ENCODE data around the gene ADARB1.

The ADARB1 gene

GRCh38 chr21:45147473-45148315 is 73.3 kb downstream of the ADARB1 start:
- Mint-ChIP-seq H3K36me3 (ENCODE audit: low read depth) (no peaks in the 10 kb centered on the region), H3K9me3 (no peaks in the 10 kb centered on the region), H3K27ac (peak overlapping the region; percentile 31), H3K4me1 (peaks cover 48% of the 10 kb centered on the region), H3K4me3 (no peak overlapping the region), H3K27me3 (ENCODE audit: low read depth, poor library complexity) (peaks cover 6% of the 10 kb centered on the region)
- no peak for TF ChIP-seq CTCF (IDR thresholded peaks at IDR 0.05)
- no peak for DNase-seq

- Mint-ChIP-seq H3K4me3 (no peak overlapping the region), H3K4me1 (peaks cover 54% of the 10 kb centered on the region), H3K27ac (peak overlapping the region; percentile 53), H3K27me3 (ENCODE audit: low read depth, poor library complexity) (peaks cover 6% of the 10 kb centered on the region), H3K9me3 (no peaks in the 10 kb centered on the region), H3K36me3 (ENCODE audit: low read depth) (no peaks in the 10 kb centered on the region)
- no peak for TF ChIP-seq CTCF (IDR thresholded peaks at IDR 0.05)
- DNase-seq: no peak
Measured at GRCh38 chr21:45148316-45148990, 74.1 kb downstream of the ADARB1 start.

- no peak overlapping the region for H3K4me3 Mint-ChIP-seq
- DNase-seq: no peak
- no peaks in the 10 kb centered on the region for H3K36me3 Mint-ChIP-seq (ENCODE audit: low read depth)
- no peaks in the 10 kb centered on the region for H3K9me3 Mint-ChIP-seq
- peaks cover 59% of the 10 kb centered on the region for H3K4me1 Mint-ChIP-seq
- peak overlapping the region; percentile 53 for H3K27ac Mint-ChIP-seq
- TF ChIP-seq CTCF (IDR thresholded peaks at IDR 0.05): no peak
- peaks cover 6% of the 10 kb centered on the region for H3K27me3 Mint-ChIP-seq (ENCODE audit: low read depth, poor library complexity)
Measured at GRCh38 chr21:45149021-45149420, 74.6 kb downstream of the ADARB1 start.

GRCh38 chr21:45150638-45151131 is 76.3 kb downstream of the ADARB1 start:
- H3K4me1 Mint-ChIP-seq: peaks cover 69% of the 10 kb centered on the region
- H3K4me3 Mint-ChIP-seq: no peak overlapping the region
- peaks cover 6% of the 10 kb centered on the region for H3K27me3 Mint-ChIP-seq (ENCODE audit: low read depth, poor library complexity)
- H3K9me3 Mint-ChIP-seq: no peaks in the 10 kb centered on the region
- DNase-seq: no peak
- no peak overlapping the region for H3K27ac Mint-ChIP-seq
- no peaks in the 10 kb centered on the region for H3K36me3 Mint-ChIP-seq (ENCODE audit: low read depth)
- no peak for TF ChIP-seq CTCF (IDR thresholded peaks at IDR 0.05)

- H3K9me3 Mint-ChIP-seq: no peaks in the 10 kb centered on the region
- no peaks in the 10 kb centered on the region for H3K36me3 Mint-ChIP-seq (ENCODE audit: low read depth)
- no peak overlapping the region for H3K27ac Mint-ChIP-seq
- H3K4me3 Mint-ChIP-seq: no peak overlapping the region
- H3K27me3 Mint-ChIP-seq (ENCODE audit: low read depth, poor library complexity): peaks cover 6% of the 10 kb centered on the region
- TF ChIP-seq CTCF (IDR thresholded peaks at IDR 0.05): no peak
- peaks cover 69% of the 10 kb centered on the region for H3K4me1 Mint-ChIP-seq
- no peak for DNase-seq
Measured at GRCh38 chr21:45151445-45152160, 77.2 kb downstream of the ADARB1 start.
